Ovary (tissue), 9 donors: Measurements from ENCODE around the gene DDX54. TPM values are rescaled to one million over a fixed set of nuclear protein-coding genes. Genes with fewer than 3 reads are reported as not detected.
"Not testable (repeated sequence)": the region's sequence is repeated elsewhere in the genome, so short reads cannot be mapped to it uniquely, and the experiment has no call there.

ENCODE experiments used
- DNase-seq, 5 donors: peaks; one replicate each; pipeline ENCODE4 v3.0.0-alpha.2; 2019 to 2020
- H3K27ac ChIP-seq, 2 donors: fragments of 200-600 bp; one replicate each; pipeline versions ENCODE4 v1.5.1 to v1.8.0; 2019 to 2022
- H3K27me3 ChIP-seq: fragments of 200-600 bp; one replicate; pipeline ENCODE4 v1.8.0; 2022
- H3K36me3 ChIP-seq: fragments of 200-600 bp; sonication (generic); one replicate; pipeline ENCODE4 v1.5.1; 2019
- H3K4me1 ChIP-seq: one replicate; pipeline ENCODE4 v1.8.1; 2013; ENCODE audit warnings: mild to moderate bottlenecking, moderate library complexity; ENCODE audit not compliant: insufficient read depth
- H3K4me3 ChIP-seq: fragments of 200-600 bp; sonication (generic); one replicate; pipeline ENCODE4 v1.5.1; 2017
- H3K9me3 ChIP-seq, 2 donors: fragments of 200-600 bp in 1 of 2; sonication (generic) in 1 of 2; one replicate each; pipeline versions ENCODE4 v1.5.1 to v1.8.1; 2013 to 2019; ENCODE audit warnings: mild to moderate bottlenecking in 1 of 2, moderate library complexity in 1 of 2
- EP300 ChIP-seq: sonication (generic); formaldehyde crosslinking; IDR thresholded peaks from one replicate; pipeline ENCODE4 v1.6.1; 2017; ENCODE audit warnings: antibody characterized with exemption
- POLR2A ChIP-seq: fragments of 450-650 bp; IDR thresholded peaks from one replicate; pipeline ENCODE4 v1.6.1; 2017; ENCODE audit warnings: antibody characterized with exemption, mild to moderate bottlenecking, moderate library complexity
- WGBS, 3 donors: extraction: QIAGEN DNeasy Blood & Tissue Kit in 1 of 3; methylation state at CpG; one replicate each; pipeline versions ENCODE4 v1.1.5 to v1.1.7; 2013 to 2017; 5-methylcytosine and 5-hydroxymethylcytosine counted together
- intact Hi-C, 4 donors: fragments of 100-400 bp; cut with DNase I; formaldehyde crosslinking; loops; one replicate each; pipeline versions ENCODE4 v1.11.0 to v1.15.1; 2022 to 2023
- polyA plus RNA-seq, 2 donors: library from polyadenylated mRNA; stranded (reverse); fragments of 200-250 nt in 1 of 2; fragments of 350-450 nt in 1 of 2; fragmentation: Illumina TruSeq in 1 of 2; extraction: RNeasy Lipid Tissue Mini Kit (QIAGEN cat#74804) in 1 of 2; gene quantifications; one replicate each; pipeline ENCODE4 v1.2.3, GENCODE V29; 2013 to 2014
- total RNA-seq, 7 donors: library from RNA; depleted of rRNA in 2 of 7; stranded (reverse); fragments of >200 nt in 2 of 7; fragmentation: NEBNext Ultra II Directional in 3 of 7; extraction: Animal tissue kit (Norgen Biotek cat#: 25700) in 3 of 7; gene quantifications; one replicate each; pipeline versions ENCODE4 v1.1.0 to v1.2.4, GENCODE V29; 2016 to 2023
- TF ChIP-seq, protein P1 (sequence below), 3 donors: fragments of 450-650 bp in 2 of 3; fragments of 200-600 bp in 1 of 3; IDR thresholded peaks; one replicate each; pipeline versions ENCODE4 v1.5.1 to v1.8.0; 2016 to 2022; ENCODE audit warnings: antibody characterized with exemption in 3 of 3, mild to moderate bottlenecking in 1 of 3
- donor health status: DM: no; HTN: no; CAD: no; lungs with moderate emphysema.
- donor health status: DM: no; HTN: no; CAD: no.
- donor health status: Bipolar disorder and iron deficiency.
- donor health status: DM: yes; HTN: yes; CAD: no.
- donor health status: DM: no; HTN: no; CAD: no.
- donor health status: DM: yes; HTN: yes; CAD: no.

DDX54 gene
- total and polyA plus RNA-seq, 9 donors, result 10.8 to 77.5 (median 59.4) TPM

GRCh38 chr12:113118142-113118541, 67.1 kb downstream of the DDX54 start:
- Histone ChIP-seq H3K4me1 (no peaks in the 10 kb centered on the region), H3K27me3 (no peaks in the 10 kb centered on the region), H3K36me3 (no peaks in the 10 kb centered on the region)

DNA sequence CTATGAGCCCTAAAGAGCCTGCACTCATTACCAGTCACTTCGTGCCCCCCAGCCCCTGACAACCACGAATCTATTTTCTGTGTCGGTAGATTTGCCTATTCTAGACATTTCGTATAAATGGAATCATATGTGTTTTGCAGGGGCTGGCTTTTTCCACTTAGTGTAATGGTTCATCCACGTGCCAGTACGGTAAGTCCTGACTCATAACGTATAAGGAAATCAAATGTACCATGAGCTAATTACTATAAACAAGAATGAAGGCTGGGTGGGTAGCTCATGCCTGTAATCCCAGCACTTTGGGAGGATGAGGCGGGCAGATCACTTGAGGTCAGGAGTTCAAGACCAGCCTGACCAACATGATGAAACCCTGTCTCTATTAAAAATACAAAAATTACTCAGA, 67.6 kb downstream of the DDX54 start:
- H3K4me1 ChIP-seq, H3K27me3 ChIP-seq, H3K36me3 ChIP-seq, H3K27ac ChIP-seq, intact Hi-C loops, DNase-seq, H3K4me3 ChIP-seq, H3K9me3 ChIP-seq: not testable (repeated sequence)
- 67 to 77% (median 74%) methylated on average over 8 of the region's 8 CpGs for WGBS, 3 donors

More at GRCh38 chr12:113118142-113118541, 67.1 kb downstream of the DDX54 start:
- intact Hi-C loops, result no loop called here
- DNase-seq, result no peak
- H3K4me3 ChIP-seq, result no peak overlapping the region
- 91 to 98% (median 94%) methylated on average over 1 of the region's 1 CpG for WGBS, 3 donors
- peaks cover 0 to 3% of the 10 kb centered on the region in 2 donors for H3K9me3 ChIP-seq
- H3K27ac ChIP-seq, result no peak overlapping the region
- no peak for TF ChIP-seq POLR2A
- TF ChIP-seq, protein P1, sequence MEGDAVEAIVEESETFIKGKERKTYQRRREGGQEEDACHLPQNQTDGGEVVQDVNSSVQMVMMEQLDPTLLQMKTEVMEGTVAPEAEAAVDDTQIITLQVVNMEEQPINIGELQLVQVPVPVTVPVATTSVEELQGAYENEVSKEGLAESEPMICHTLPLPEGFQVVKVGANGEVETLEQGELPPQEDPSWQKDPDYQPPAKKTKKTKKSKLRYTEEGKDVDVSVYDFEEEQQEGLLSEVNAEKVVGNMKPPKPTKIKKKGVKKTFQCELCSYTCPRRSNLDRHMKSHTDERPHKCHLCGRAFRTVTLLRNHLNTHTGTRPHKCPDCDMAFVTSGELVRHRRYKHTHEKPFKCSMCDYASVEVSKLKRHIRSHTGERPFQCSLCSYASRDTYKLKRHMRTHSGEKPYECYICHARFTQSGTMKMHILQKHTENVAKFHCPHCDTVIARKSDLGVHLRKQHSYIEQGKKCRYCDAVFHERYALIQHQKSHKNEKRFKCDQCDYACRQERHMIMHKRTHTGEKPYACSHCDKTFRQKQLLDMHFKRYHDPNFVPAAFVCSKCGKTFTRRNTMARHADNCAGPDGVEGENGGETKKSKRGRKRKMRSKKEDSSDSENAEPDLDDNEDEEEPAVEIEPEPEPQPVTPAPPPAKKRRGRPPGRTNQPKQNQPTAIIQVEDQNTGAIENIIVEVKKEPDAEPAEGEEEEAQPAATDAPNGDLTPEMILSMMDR (IDR thresholded peaks at IDR 0.05), result no peak
- no peak for TF ChIP-seq EP300

GRCh38 chr12:113116875-113117274, 68.4 kb downstream of the DDX54 start:
- no peak for TF ChIP-seq POLR2A
- TF ChIP-seq, protein P1 (IDR thresholded peaks at IDR 0.05), result no peak
- no peak for TF ChIP-seq EP300
- no peak for DNase-seq
- H3K27me3 ChIP-seq, result no peaks in the 10 kb centered on the region
- no peaks in the 10 kb centered on the region for H3K4me1 ChIP-seq
- no peak overlapping the region for H3K4me3 ChIP-seq
- H3K9me3 ChIP-seq, result peaks cover 0 to 3% of the 10 kb centered on the region in 2 donors
- no peaks in the 10 kb centered on the region for H3K36me3 ChIP-seq
- intact Hi-C loops, result no loop called here
- no peak overlapping the region for H3K27ac ChIP-seq
- 46 to 56% (median 54%) methylated on average over 6 of the region's 6 CpGs for WGBS, 3 donors

DNA sequence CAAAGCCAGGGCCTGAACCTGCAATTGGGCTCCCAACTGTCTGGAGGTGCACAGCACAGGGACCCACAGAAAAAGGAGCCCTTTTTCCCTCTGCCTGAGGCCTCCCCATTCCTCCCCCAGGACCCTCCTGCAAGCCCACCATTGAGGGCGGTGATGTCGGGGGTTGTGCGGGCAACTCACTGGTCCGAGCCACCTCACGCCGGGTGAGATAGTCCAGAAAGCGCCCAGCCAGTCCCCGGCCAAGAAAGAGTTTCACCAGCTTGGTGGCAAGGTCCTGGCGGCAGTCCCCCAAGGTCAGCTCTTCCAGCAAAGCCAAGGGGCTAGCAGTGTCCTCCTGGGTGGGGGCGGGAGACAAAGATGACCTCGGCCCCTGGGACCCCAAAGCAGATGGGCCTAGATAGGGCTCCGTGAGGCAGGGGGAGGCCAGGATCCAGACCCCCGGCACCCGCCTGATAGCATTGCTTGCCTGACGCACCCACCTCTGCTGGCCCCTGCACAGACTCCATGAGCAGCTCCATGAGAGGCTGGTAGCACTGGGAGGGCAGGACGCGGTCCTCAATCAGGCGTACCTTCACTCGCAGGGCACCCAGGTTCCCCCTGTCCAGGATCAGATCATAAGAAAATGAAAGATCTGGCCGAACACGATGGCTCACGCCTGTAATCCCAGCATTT, 69.7 kb downstream of the DDX54 start:
- TF ChIP-seq, protein P1 (IDR thresholded peaks at IDR 0.05), result no peak
- H3K27me3 ChIP-seq, result no peaks in the 10 kb centered on the region
- H3K4me3 ChIP-seq, result no peak overlapping the region
- H3K36me3 ChIP-seq, result no peaks in the 10 kb centered on the region
- no peak for DNase-seq
- intact Hi-C loops, result no loop called here
- no peak overlapping the region for H3K27ac ChIP-seq
- H3K4me1 ChIP-seq, result no peaks in the 10 kb centered on the region
- H3K9me3 ChIP-seq, result no peaks in the 10 kb centered on the region
- 77 to 82% (median 80%) methylated on average over 16 to 22 of the region's 22 CpGs for WGBS, 3 donors

DNA sequence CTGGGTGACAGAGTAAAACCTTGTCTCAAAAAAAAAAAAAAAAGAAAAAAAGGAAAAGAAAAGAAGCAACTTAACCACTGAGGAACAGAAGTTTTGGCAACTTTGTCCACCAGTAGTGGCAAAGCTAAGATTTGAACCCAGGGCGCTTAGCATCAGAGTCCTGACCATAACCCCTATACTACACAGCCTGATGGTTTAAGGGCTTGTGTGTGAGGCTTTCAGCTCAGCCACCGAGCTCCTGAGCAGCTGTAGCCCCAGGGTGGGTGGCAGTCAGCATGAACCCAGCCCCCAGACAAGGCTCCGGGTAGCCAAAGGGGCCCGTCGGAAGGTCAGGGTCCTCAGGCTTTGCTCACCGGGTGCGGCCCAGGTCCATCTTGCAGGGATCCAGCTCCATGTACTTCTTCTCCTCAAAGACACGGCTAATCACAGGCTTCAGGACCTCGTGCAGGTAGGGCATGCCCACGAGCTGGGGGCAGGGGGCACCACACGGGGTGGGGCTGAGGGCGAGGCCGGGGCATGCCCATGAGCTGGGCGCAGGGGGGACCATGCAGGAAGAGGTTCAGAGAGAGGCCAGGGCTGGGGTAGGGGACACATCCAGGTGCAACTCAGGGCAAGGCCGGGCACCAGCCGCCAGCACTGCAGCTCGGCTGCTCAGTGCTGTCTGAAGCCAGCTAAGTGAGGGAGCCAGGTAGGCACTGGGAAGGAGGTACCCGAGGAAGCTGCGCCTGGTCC, 70.7 kb downstream of the DDX54 start:
- WGBS, 3 donors, result 83 to 91% (median 89%) methylated on average over 19 of the region's 19 CpGs
- intact Hi-C loops, result no loop called here
- no peak overlapping the region for H3K27ac ChIP-seq
- no peak overlapping the region for H3K4me3 ChIP-seq
- DNase-seq, result no peak
- H3K9me3 ChIP-seq, result no peaks in the 10 kb centered on the region
- TF ChIP-seq EP300, result no peak
- TF ChIP-seq, protein P1 (IDR thresholded peaks at IDR 0.05), result no peak
- no peak for TF ChIP-seq POLR2A
- no peaks in the 10 kb centered on the region for H3K4me1 ChIP-seq
- H3K36me3 ChIP-seq, result no peaks in the 10 kb centered on the region
- H3K27me3 ChIP-seq, result no peaks in the 10 kb centered on the region
